HG03432 (cell line): ENCODE results near the gene LIMS1.
"Not testable (repeated sequence)": the region's sequence is repeated elsewhere in the genome, so short reads cannot be mapped to it uniquely, and the experiment has no call there.

Experiments
- ATAC-seq: cut with Tn5 transposase; IDR thresholded peaks from one replicate; pipeline ENCODE4 v1.9.1; 2021; ENCODE audit warnings: mild to moderate bottlenecking, moderate library complexity; ENCODE audit not compliant: unreplicated experiment

The LIMS1 gene

DNA sequence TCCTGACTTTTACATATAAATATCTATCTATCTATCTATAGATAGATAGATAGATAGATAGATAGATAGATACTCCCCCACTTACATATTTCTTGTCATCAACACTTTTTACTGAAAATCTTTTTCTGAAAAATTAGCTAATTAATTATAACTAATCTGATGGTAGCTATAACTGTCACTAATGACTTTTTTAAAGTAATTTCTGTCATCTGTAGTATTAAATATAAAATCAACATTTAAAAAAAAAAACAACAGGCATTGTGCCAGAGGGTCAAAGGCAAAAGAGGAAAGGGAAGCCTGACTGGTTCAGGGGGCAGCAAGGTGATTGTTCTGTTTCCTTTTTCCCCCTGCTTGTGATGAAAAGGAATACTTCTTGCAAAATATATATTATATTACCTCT, 122.0 kb downstream of the LIMS1 start:
- ATAC-seq: not testable (repeated sequence)

DNA sequence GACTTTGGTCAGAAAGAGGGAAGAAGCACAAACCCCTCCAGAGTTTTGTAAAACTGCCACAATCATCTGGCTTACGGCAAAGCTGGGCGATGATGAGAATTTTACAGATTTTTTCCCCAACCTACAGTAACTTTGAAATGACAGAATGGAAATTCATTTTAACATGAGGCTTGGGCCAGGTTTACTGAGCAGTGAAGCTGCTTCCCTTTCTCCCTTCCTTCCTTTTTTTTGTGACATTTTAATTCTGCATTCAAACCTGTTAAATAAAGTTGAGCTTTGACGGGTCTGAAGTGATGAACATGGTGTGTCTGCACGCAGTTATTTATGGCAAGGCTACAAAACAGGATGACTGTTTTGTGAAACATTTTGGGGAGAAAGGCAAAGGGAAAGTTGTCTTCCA, 123.2 kb downstream of the LIMS1 start:
- ATAC-seq: not testable (repeated sequence)

- ATAC-seq: not testable (repeated sequence)
These were observed 124.3 kb downstream of the LIMS1 start for GRCh38 chr2:108658553-108658952.

GRCh38 chr2:108661493-108661892, 127.2 kb downstream of the LIMS1 start:
- not testable (repeated sequence) for ATAC-seq

DNA sequence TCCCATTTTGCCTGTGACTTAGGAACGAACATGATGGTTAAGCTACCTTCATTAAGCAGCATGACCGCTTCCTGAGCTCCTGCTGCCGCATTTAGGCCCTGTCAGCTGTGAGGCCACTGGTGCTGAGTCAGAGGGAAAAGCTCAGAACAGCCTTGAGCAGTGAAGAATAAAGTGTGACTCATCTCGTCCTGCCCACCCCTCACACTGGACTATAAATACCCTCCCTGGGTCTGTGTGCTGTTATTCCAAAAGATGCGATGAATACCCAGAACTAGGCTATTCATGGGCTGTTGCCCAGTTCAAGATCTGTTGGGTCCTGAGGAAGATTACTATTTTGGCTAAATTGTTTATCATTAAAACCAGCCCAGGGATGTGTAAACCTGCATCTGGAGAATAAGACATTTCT, 127.9 kb downstream of the LIMS1 start:
- peak; percentile 97 for ATAC-seq

DNA sequence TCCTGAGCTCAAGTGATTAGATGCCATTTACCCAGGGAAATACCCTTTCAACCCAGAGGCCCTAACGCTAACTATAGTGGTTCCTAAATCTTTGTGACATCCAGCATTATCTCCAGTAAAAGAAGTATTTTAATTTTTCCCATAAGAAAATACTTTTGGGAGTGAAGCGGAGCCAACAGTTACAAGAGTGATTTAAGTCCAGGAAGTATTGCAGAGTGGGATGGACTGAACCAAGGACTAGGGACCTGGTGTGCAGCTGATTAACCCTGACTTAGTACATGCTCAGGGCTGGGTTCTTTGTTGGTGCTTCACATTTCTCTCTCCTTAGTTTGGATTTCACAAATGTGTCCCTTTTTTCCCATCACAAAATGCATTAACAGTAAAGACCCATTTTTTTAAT, 129.1 kb downstream of the LIMS1 start:
- ATAC-seq: not testable (repeated sequence)

- not testable (repeated sequence) for ATAC-seq
These were observed 129.8 kb downstream of the LIMS1 start for GRCh38 chr2:108664089-108664488.

DNA sequence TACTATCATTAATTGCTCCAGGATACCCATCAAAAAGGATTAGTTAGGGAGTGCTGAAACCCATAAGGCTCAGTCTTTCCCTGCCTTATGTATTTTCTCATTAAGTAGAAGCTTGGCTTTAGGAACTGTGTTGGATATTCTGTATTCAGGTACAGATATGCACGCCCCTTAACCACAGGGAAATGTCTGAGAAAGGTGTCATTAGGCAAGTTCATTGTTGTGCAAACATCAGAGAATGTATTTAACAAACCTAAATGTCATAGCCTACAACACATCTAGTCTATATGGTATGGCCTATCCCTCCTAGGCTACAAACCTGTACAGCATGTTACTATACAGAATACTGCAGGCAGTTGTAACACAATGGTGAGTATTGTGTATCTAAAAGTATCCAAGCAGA, 130.7 kb downstream of the LIMS1 start:
- not testable (repeated sequence) for ATAC-seq

DNA sequence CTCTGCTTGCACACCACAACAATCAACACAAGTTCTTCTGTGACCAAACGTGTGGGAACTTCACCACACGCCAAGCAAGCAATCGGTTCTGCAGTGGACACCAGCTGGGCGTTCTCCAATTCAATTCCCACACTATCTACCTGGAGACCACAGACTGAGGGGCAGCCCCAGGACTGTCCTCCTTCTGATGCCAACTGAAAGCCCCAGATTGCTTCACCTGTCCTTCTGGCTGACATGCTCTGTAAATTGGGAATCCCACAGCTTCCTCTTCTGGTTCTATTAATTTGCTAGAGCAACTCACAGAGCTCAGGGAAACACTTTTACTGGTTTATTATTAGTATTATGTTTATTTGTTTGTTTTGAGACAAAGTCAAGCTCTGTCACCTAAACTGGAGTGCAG, 131.7 kb downstream of the LIMS1 start:
- not testable (repeated sequence) for ATAC-seq

GRCh38 chr2:108667140-108667539, 132.9 kb downstream of the LIMS1 start:
- not testable (repeated sequence) for ATAC-seq

DNA sequence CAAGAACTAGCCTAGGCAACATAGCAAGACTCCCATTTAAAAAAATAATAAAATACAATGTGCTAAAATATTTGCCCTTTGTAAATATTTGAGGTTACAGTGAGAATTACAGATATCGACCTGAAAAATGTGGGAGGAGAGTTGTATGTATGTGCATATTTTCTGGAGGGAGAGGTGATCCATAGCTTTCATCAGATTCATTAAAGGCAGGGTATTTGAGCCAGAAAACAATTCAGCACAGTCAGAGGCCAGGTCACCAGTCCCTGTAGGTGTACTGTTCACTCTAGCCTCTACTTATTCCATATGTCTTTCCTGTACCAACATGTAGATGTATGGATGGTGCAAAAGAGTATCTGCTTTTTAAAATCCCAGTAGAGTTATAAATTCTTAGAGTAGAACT, 136.0 kb downstream of the LIMS1 start:
- not testable (repeated sequence) for ATAC-seq

GRCh38 chr2:108672200-108672805, 138.0 kb downstream of the LIMS1 start:
- ATAC-seq: not testable (repeated sequence)

DNA sequence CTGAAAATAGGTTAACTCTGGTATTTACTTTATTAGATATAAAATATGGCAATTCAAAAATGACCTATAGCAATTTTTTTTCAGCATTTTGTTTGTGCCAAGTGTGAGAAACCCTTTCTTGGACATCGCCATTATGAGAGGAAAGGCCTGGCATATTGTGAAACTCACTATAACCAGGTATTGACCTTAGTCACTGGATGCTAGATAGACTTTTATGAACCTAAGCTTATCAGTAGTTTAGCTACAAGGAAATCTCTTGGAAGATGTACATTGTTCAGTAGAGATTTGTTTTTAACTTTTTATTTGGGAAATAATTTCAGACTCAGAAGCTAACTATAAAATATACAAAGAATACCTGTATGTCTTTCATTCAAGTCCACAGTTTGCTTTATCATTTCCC, 142.3 kb downstream of the LIMS1 start:
- not testable (repeated sequence) for ATAC-seq

DNA sequence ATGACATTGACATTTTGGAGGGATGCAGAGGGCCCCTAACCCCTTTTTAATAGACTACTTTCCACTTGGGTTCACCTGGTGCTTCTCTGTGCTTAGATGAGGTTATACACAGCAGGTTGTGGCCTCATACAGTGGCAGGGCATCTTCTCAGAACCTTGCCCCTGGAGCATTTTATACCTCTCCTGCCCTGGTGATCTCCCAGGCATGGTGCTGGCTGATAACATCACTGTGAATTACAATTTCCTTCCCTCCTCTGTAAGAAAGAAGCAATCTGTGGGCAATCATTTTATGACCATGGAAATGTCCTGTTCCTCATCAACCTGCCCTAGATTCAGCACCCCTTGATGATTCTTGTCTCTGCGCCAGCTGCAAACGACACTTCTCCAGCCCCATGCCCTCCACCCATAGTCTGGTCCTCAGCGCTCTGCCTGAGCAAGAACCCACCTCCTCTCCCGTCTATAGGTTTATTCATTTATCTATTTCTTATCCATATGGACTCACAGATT, 143.0 kb downstream of the LIMS1 start:
- ATAC-seq: not testable (repeated sequence)

DNA sequence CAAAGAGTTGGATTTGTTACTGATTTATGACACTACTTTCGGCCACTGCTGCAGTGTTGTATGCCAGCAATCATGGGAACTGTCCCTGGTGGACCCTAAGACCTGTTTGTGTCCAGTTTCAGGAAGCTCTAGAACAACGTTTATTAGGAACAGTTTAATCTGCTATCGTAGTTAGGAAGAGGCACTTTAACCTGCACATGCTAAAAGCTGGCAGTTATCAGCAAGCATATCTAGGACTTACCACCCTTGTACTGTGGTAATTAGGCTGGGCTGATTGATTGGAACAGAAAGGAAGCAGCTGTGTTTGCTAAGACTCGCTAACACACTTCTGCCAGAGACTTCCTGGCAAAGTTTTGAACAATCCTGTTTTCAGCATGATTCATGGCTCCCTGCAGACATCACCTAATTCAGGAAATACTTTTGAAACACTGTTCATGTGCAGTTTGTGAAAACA, 144.0 kb downstream of the LIMS1 start:
- not testable (repeated sequence) for ATAC-seq

- ATAC-seq: not testable (repeated sequence)
These were observed 146.5 kb downstream of the LIMS1 start for GRCh38 chr2:108680805-108681204.

- not testable (repeated sequence) for ATAC-seq
These were observed 154.8 kb downstream of the LIMS1 start for GRCh38 chr2:108688818-108689756.

DNA sequence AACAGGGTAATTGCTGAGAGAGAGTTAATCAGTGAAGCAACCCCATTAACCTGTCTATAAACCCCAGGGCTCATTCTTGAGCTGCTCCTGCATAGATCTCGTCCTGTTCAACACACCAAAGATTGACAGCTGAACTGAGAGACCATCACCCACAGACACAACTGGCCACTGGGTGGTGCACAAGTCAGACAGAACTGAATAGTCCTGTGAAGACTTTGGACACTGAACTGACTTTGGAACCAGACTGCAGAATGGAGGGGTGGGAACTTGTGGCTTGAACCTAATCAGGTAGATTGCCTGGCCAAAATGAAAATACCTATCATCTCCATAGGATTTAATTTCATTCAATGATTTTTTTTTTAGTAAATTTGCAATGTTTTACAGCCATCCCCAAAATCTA, 155.7 kb downstream of the LIMS1 start:
- ATAC-seq: peak; percentile 84

- no peak for ATAC-seq
These were observed 157.2 kb downstream of the LIMS1 start for GRCh38 chr2:108691447-108691846.

GRCh38 chr2:108701208-108701607, 166.9 kb downstream of the LIMS1 start:
- no peak for ATAC-seq

DNA sequence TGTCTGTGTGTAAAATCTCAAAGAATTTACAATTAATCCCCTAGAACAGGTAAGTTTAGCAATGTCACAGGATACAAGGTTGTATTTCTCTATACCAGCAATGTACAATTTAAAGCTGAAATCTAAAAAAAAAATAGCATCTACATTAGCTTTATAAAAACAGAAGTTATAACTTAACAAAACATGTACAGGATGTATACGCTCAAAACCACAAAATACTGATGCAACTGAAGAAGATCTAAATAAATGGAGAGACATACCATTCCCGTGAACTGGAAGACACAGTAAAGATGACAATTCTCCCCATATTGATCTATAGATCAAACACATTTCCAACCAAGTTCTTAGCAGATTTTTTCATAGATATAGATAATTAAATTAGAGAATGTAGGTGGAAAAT, 167.5 kb downstream of the LIMS1 start:
- no peak for ATAC-seq

GRCh38 chr2:108704871-108705270, 170.6 kb downstream of the LIMS1 start:
- no peak for ATAC-seq
